Neural cell (in vitro differentiated cells): ENCODE data around the gene ITGA2B.

Experiments
- CTCF ChIP-seq: fragments of 450-650 bp; IDR thresholded peaks from 2 replicates; pipeline ENCODE4 v1.5.1; 2014; ENCODE audit warnings: antibody characterized with exemption, mild to moderate bottlenecking, moderate library complexity; ENCODE audit not compliant: poor library complexity, severe bottlenecking
- EZH2 ChIP-seq: fragments of 200-600, 300-800 bp; shearing (Covaris generic), sonication (generic); IDR thresholded peaks from 2 replicates; pipeline ENCODE4 v1.6.1; 2014; ENCODE audit warnings: antibody characterized with exemption, low read length, borderline replicate concordance, mild to moderate bottlenecking; ENCODE audit not compliant: insufficient read depth, poor library complexity, severe bottlenecking
- MXI1 ChIP-seq: fragments of 450-650 bp; conservative IDR thresholded peaks from 2 replicates; pipeline ENCODE4 v1.6.1; 2014; ENCODE audit warnings: antibody characterized with exemption, mild to moderate bottlenecking; ENCODE audit not compliant: poor library complexity, severe bottlenecking
- POLR2AphosphoS5 ChIP-seq: IDR thresholded peaks from 2 replicates; pipeline ENCODE4 v1.6.1; 2012
- TAF1 ChIP-seq: IDR thresholded peaks from 2 replicates; pipeline ENCODE4 v1.6.1; 2012; ENCODE audit warnings: low read depth

GRCh38 chr17:44324571-44325275, 64.7 kb downstream of the ITGA2B start, which contains the start of gene SLC25A39:
- peak; percentile 90 for TF ChIP-seq MXI1
- peak; percentile 20 for TF ChIP-seq CTCF
- no peak for TF ChIP-seq EZH2
- no peak for TF ChIP-seq TAF1
- TF ChIP-seq POLR2AphosphoS5 = peak; percentile 49
